ENCODE data around the gene CDC7. TPM values are rescaled to one million over a fixed set of nuclear protein-coding genes. Genes with fewer than 3 reads are reported as not detected.

Gene CDC7
- total and polyA plus RNA-seq, 9 of the 15 experiments (the other 6 are each of a cell fraction or from before 2014, with no cell fraction given), result 22.3 to 66.8 (median 44.2) TPM

DNA sequence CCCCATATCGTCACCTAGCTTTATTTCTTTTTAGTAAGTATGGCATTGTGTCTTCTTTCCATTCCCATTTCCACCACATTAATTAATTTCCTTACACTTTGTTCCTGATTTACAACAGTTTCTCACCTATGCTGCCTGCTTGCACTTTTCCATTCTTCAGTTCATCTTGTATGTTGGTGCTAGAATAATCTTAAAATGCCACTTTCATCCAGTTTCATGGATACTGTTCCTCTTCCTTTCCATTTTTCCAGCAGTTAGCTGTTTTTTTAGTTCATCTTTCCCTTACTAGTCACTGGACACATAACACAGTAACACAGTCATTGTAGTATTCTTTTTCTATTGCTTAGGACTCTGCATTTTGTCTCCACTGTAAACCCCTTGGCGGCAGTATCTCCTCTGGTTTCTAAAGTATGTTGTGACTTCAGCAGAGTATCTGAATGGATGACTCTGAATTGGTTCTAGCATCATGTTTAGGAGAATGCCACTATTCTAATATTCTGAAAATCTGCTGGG, 2.1 kb downstream of the CDC7 start (continued):
- TF ChIP-seq, protein P1, sequence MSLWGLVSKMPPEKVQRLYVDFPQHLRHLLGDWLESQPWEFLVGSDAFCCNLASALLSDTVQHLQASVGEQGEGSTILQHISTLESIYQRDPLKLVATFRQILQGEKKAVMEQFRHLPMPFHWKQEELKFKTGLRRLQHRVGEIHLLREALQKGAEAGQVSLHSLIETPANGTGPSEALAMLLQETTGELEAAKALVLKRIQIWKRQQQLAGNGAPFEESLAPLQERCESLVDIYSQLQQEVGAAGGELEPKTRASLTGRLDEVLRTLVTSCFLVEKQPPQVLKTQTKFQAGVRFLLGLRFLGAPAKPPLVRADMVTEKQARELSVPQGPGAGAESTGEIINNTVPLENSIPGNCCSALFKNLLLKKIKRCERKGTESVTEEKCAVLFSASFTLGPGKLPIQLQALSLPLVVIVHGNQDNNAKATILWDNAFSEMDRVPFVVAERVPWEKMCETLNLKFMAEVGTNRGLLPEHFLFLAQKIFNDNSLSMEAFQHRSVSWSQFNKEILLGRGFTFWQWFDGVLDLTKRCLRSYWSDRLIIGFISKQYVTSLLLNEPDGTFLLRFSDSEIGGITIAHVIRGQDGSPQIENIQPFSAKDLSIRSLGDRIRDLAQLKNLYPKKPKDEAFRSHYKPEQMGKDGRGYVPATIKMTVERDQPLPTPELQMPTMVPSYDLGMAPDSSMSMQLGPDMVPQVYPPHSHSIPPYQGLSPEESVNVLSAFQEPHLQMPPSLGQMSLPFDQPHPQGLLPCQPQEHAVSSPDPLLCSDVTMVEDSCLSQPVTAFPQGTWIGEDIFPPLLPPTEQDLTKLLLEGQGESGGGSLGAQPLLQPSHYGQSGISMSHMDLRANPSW (CRISPR knock-in tag; IDR thresholded peaks at IDR 0.05), result no peak
- TF ChIP-seq ARNT (IDR thresholded peaks at IDR 0.05) (0 out of 4 replicates have a peak, but pooled peaks of 1 of the 2 experiments have one; percentile 27), SNIP1 (IDR thresholded peaks at IDR 0.05; ENCODE audit: low read depth) (no peak), CREM (IDR thresholded peaks at IDR 0.05; ENCODE audit: low read depth) (no peak), BCLAF1 (IDR thresholded peaks at IDR 0.05; ENCODE audit: borderline replicate concordance in 1 of 2, control insufficient read depth in 1 of 2, low read depth in 2 of 2, low read length in 1 of 2) (0 out of 4 replicates have a peak, but pooled peaks have one; percentile 28 to 38), HNRNPH1 (optimal IDR thresholded peaks at IDR 0.05; ENCODE audit: low read depth, low read length) (no peak), PHF8 (IDR thresholded peaks at IDR 0.05; ENCODE audit: borderline replicate concordance, low read length) (no peak), ELF1 (tag; IDR thresholded peaks at IDR 0.05) (no peak), STAT5B (CRISPR knock-in tag; IDR thresholded peaks at IDR 0.05) (no peak), ZNF316 (IDR thresholded peaks at IDR 0.05) (peak; percentile 32; the same call in 1 of the 2 replicates), FOXA1 (IDR thresholded peaks at IDR 0.05; ENCODE audit: borderline replicate concordance) (no peak), PTBP1 (IDR thresholded peaks at IDR 0.05; ENCODE audit: low read depth, low read length) (no peak), HMBOX1 (IDR thresholded peaks at IDR 0.05) (peak; percentile 55), ZKSCAN3 (CRISPR knock-in tag; IDR thresholded peaks at IDR 0.05) (no peak), HDAC3 (IDR thresholded peaks at IDR 0.05; ENCODE audit: borderline replicate concordance, partially characterized antibody) (no peak), WHSC1 (IDR thresholded peaks at IDR 0.05; ENCODE audit: low read length) (no peak), PHTF2 (CRISPR knock-in tag; IDR thresholded peaks at IDR 0.05) (no peak), CCNT2 (IDR thresholded peaks at IDR 0.05; ENCODE audit: borderline replicate concordance, extremely low read depth, insufficient read length, low read depth, low read length) (no peak), DPF2 (IDR thresholded peaks at IDR 0.05) (0 out of 2 replicates have a peak, but pooled peaks have one; percentile 19), GTF2A2 (tag; IDR thresholded peaks at IDR 0.05) (no peak)
- TF ChIP-seq, protein P2, sequence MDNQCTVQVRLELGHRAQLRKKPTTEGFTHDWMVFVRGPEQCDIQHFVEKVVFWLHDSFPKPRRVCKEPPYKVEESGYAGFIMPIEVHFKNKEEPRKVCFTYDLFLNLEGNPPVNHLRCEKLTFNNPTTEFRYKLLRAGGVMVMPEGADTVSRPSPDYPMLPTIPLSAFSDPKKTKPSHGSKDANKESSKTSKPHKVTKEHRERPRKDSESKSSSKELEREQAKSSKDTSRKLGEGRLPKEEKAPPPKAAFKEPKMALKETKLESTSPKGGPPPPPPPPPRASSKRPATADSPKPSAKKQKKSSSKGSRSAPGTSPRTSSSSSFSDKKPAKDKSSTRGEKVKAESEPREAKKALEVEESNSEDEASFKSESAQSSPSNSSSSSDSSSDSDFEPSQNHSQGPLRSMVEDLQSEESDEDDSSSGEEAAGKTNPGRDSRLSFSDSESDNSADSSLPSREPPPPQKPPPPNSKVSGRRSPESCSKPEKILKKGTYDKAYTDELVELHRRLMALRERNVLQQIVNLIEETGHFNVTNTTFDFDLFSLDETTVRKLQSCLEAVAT (IDR thresholded peaks at IDR 0.05), result 0 out of 4 replicates have a peak, but pooled peaks of 1 of the 2 experiments have one; percentile 31
